IMR-90 (cell line): ENCODE measurements around the gene GCC1. TPM values are rescaled to one million over a fixed set of nuclear protein-coding genes. Genes with fewer than 3 reads are reported as not detected.

ENCODE experiments used
- ATAC-seq: fragments of 200-7000 bp; cut with Tn5 transposase; 2 replicates; pipeline ENCODE4 v1.9.1; 2020; ENCODE audit warnings: low read depth, mild to moderate bottlenecking, moderate library complexity
- BruUV-seq: library from RNA; stranded (reverse); fragments of 400-500 nt; replicated peaks from 2 replicates; lab custom pipeline; 2021; lab: Mats Ljungman, UMichigan
- CTCF ChIA-PET: fragments of 300-600 bp; formaldehyde crosslinking; extraction: SDS; loops from one replicate; lab custom pipeline; 2021; ENCODE audit warnings: antibody characterized with exemption; lab: Yijun Ruan, JAX
- POLR2A ChIA-PET: fragments of 300-600 bp; sonication (Branson Sonifier 250); formaldehyde crosslinking; loops from one replicate; lab custom pipeline; 2022; ENCODE audit warnings: antibody characterized with exemption; ENCODE audit not compliant: unreplicated experiment; lab: Charles Lee
- DNase-seq: peaks from one replicate; pipeline ENCODE4 v3.0.0; 2013
- H2AFZ ChIP-seq: replicated peaks from 2 replicates; pipeline ENCODE3; 2013; ENCODE audit warnings: low read length, mild to moderate bottlenecking; ENCODE audit not compliant: poor library complexity
- H2AK5ac ChIP-seq: 2 replicates; pipeline ENCODE4 v1.6.1; 2013; ENCODE audit warnings: low read depth, low read length, inconsistent platforms
- H2AK9ac ChIP-seq: replicated peaks from 2 replicates; pipeline ENCODE3; 2013; ENCODE audit warnings: mild to moderate bottlenecking, low read depth, low read length, moderate library complexity; ENCODE audit not compliant: poor library complexity
- H2BK120ac ChIP-seq: 2 replicates; pipeline ENCODE4 v1.6.1; 2013; ENCODE audit warnings: low read depth, low read length, inconsistent platforms
- H2BK15ac ChIP-seq: 3 replicates; pipeline ENCODE4 v1.6.1; 2013; ENCODE audit warnings: low read depth, low read length, inconsistent platforms
- H2BK20ac ChIP-seq: 2 replicates; pipeline ENCODE4 v1.6.1; 2013; ENCODE audit warnings: low read depth, mild to moderate bottlenecking, inconsistent platforms, low read length, moderate library complexity
- H2BK5ac ChIP-seq: 2 replicates; pipeline ENCODE4 v1.6.1; 2013; ENCODE audit warnings: mild to moderate bottlenecking, low read depth, low read length, inconsistent platforms; ENCODE audit not compliant: poor library complexity, severe bottlenecking
- H3K14ac ChIP-seq: replicated peaks from 2 replicates; pipeline ENCODE4 v1.6.1; 2013; ENCODE audit warnings: low read depth, low read length, inconsistent platforms
- H3K18ac ChIP-seq: 2 replicates; pipeline ENCODE4 v1.6.1; 2013; ENCODE audit warnings: low read depth, low read length, control low read depth
- H3K23ac ChIP-seq: 2 replicates; pipeline ENCODE4 v1.6.1; 2013; ENCODE audit warnings: low read depth, low read length, inconsistent platforms
- H3K27ac ChIP-seq: 2 replicates; pipeline ENCODE4 v1.5.1; 2013; ENCODE audit warnings: mild to moderate bottlenecking, control low read depth, low read length; ENCODE audit not compliant: insufficient read depth
- H3K27me3 ChIP-seq: 2 replicates; pipeline ENCODE4 v1.6.1; 2013; ENCODE audit warnings: low read length; ENCODE audit not compliant: control insufficient read depth, insufficient read depth
- H3K36me3 ChIP-seq: 2 replicates; pipeline ENCODE4 v1.6.1; 2013; ENCODE audit warnings: low read length, mixed read lengths; ENCODE audit not compliant: control insufficient read depth, insufficient read depth
- H3K4ac ChIP-seq: 2 replicates; pipeline ENCODE4 v1.6.1; 2013; ENCODE audit warnings: low read depth, low read length, inconsistent platforms
- H3K4me1 ChIP-seq: 2 replicates; pipeline ENCODE4 v1.6.1; 2013; ENCODE audit warnings: low read length, mixed read lengths; ENCODE audit not compliant: control insufficient read depth, insufficient read depth
- H3K4me2 ChIP-seq: 2 replicates; pipeline ENCODE4 v1.6.1; 2013; ENCODE audit warnings: low read depth, mild to moderate bottlenecking, control low read depth, low read length, moderate library complexity
- H3K4me3 ChIP-seq: 2 replicates; pipeline ENCODE4 v1.5.1; 2013; ENCODE audit warnings: low read depth, mild to moderate bottlenecking, control low read depth, low read length, moderate library complexity; ENCODE audit not compliant: insufficient read depth
- H3K56ac ChIP-seq: 2 replicates; pipeline ENCODE4 v1.6.1; 2013; ENCODE audit warnings: low read length, inconsistent platforms; ENCODE audit not compliant: insufficient read depth; ENCODE audit errors: extremely low read depth
- H3K79me1 ChIP-seq, 2 experiments: 2 replicates each; pipeline ENCODE4 v1.6.1; 2013; ENCODE audit warnings: low read length in 2 of 2, inconsistent platforms in 1 of 2, low read depth in 1 of 2
- H3K9ac ChIP-seq: 2 replicates; pipeline ENCODE4 v1.6.1; 2013; ENCODE audit warnings: low read depth, low read length, control low read depth
- H3K9me1 ChIP-seq: 2 replicates; pipeline ENCODE4 v1.6.1; 2013; ENCODE audit warnings: low read length, inconsistent platforms; ENCODE audit not compliant: insufficient read depth
- H3K9me3 ChIP-seq: 2 replicates; pipeline ENCODE4 v1.6.1; 2013; ENCODE audit warnings: low read length; ENCODE audit not compliant: control insufficient read depth, insufficient read depth
- H4K20me1 ChIP-seq: 2 replicates; pipeline ENCODE4 v1.6.1; 2013; ENCODE audit warnings: low read length, inconsistent platforms; ENCODE audit not compliant: insufficient read depth
- H4K5ac ChIP-seq: 2 replicates; pipeline ENCODE4 v1.6.1; 2013; ENCODE audit warnings: mild to moderate bottlenecking, low read depth, low read length, control low read depth
- H4K8ac ChIP-seq, 2 experiments: 2 replicates each; pipeline ENCODE4 v1.6.1; 2013; ENCODE audit warnings: low read depth in 2 of 2, low read length in 2 of 2, control low read depth in 1 of 2, inconsistent platforms in 1 of 2
- H4K91ac ChIP-seq: 2 replicates; pipeline ENCODE4 v1.6.1; 2013; ENCODE audit warnings: low read depth, low read length, inconsistent platforms; ENCODE audit not compliant: insufficient read depth
- BHLHE40 ChIP-seq: fragments of 150-350 bp; IDR thresholded peaks from 2 replicates; pipeline ENCODE4 v1.6.1; 2016; ENCODE audit warnings: mild to moderate bottlenecking, low read depth, low read length
- CEBPB ChIP-seq: IDR thresholded peaks from 2 replicates; pipeline ENCODE4 v1.6.1; 2012; ENCODE audit warnings: low read depth, low read length, improper control_type of control experiment
- CHD1 ChIP-seq: IDR thresholded peaks from 2 replicates; pipeline ENCODE4 v1.6.1; 2012; ENCODE audit warnings: low read depth, low read length, improper control_type of control experiment
- ELK1 ChIP-seq: fragments of 150-350 bp; IDR thresholded peaks from 2 replicates; pipeline ENCODE4 v1.6.1; 2016; ENCODE audit warnings: low read depth, mild to moderate bottlenecking, low read length, moderate library complexity, borderline replicate concordance
- MAFK ChIP-seq: IDR thresholded peaks from 2 replicates; pipeline ENCODE4 v1.6.1; 2012; ENCODE audit warnings: low read depth, low read length, improper control_type of control experiment
- MAZ ChIP-seq: IDR thresholded peaks from 2 replicates; pipeline ENCODE4 v1.6.1; 2012; ENCODE audit warnings: low read depth, mild to moderate bottlenecking, low read length, improper control_type of control experiment, moderate library complexity, borderline replicate concordance
- MXI1 ChIP-seq: IDR thresholded peaks from 2 replicates; pipeline ENCODE4 v1.6.1; 2012; ENCODE audit warnings: low read depth, mild to moderate bottlenecking, low read length, moderate library complexity, borderline replicate concordance
- NFE2L2 ChIP-seq: fragments of 150-350 bp; IDR thresholded peaks from 2 replicates; pipeline ENCODE4 v1.6.1; 2016; ENCODE audit warnings: low read depth, mild to moderate bottlenecking, low read length
- POLR2A ChIP-seq: IDR thresholded peaks from 2 replicates; pipeline ENCODE4 v1.6.1; 2012; ENCODE audit warnings: mild to moderate bottlenecking, low read depth, low read length
- WGBS, 2 experiments: methylation state at CpG; one replicate each; pipeline versions ENCODE4 v1.1.5 to v1.1.7; 2013; ENCODE audit warnings: missing lambda C conversion rate in 2 of 2; ENCODE audit not compliant: insufficient read length in 1 of 2; ENCODE audit errors: extremely low coverage in 2 of 2; 5-methylcytosine and 5-hydroxymethylcytosine counted together
- dilution Hi-C: fragments of 300-500 bp; cut with HindIII; formaldehyde crosslinking; loops from one replicate; pipeline ENCODE4 v1.14.3; 2018; ENCODE audit warnings: low sequenced_read_pairs; ENCODE audit not compliant: unreplicated experiment
- in situ Hi-C: fragments of 300-500 bp; cut with MboI; formaldehyde crosslinking; loops from 3 replicates; pipeline ENCODE4 v1.14.3; 2019; ENCODE audit warnings: low sequenced_read_pairs, inconsistent platforms, mixed read lengths
- intact Hi-C: fragments of 100-400 bp; cut with micrococcal nuclease; formaldehyde crosslinking; loops from 2 replicates; pipeline ENCODE4 v1.10.0; 2022
- polyA plus RNA-seq, 3 experiments: library from polyadenylated mRNA; depleted of rRNA; stranded (reverse); fragments of >200 nt; gene quantifications; 2 replicates each; pipeline ENCODE4 v1.2.3, GENCODE V29; 2012; ENCODE audit warnings: low replicate concordance in 1 of 3
- total RNA-seq: library from RNA; depleted of rRNA; stranded (reverse); fragments of >200 nt; gene quantifications from 2 replicates; pipeline ENCODE4 v1.2.3, GENCODE V29; 2012
- TF ChIP-seq, protein P1 (sequence below): fragments of 150-350 bp; IDR thresholded peaks from 2 replicates; pipeline ENCODE4 v1.6.1; 2017; ENCODE audit warnings: mild to moderate bottlenecking, antibody characterized with exemption, low read length, low read depth

Gene GCC1
- total and polyA plus RNA-seq, 2 of the 4 experiments (the other 2 are of a cell fraction): 6.1 to 22.9 TPM

GRCh38 chr7:127551941-127552340 is 33.5 kb downstream of the GCC1 start:
- no peak overlapping the region for H3K56ac ChIP-seq
- dilution Hi-C loops (no loop called here), in situ Hi-C loops (no loop called here)

More at GRCh38 chr7:127551941-127552340, 33.5 kb downstream of the GCC1 start:
- H2AK9ac ChIP-seq: no peak overlapping the region
- ATAC-seq (no peak), DNase-seq (no peak)
- no peak overlapping the region for H3K9ac ChIP-seq
- H2AK5ac ChIP-seq: no peak overlapping the region
- WGBS, 2 experiments: 60% methylated on average over 1 of the region's 4 CpGs; no CpG with 5 or more reads in 1 of the 2 experiments
- no peaks in the 10 kb centered on the region for H3K36me3 ChIP-seq
- no peaks in the 10 kb centered on the region for H4K20me1 ChIP-seq
- no peaks in the 10 kb centered on the region for H3K79me1 ChIP-seq
- H3K14ac ChIP-seq: no peak overlapping the region
- no peak overlapping the region for H3K23ac ChIP-seq
- no peak overlapping the region for H4K8ac ChIP-seq
- ChIA-PET POLR2A (no interaction called here), CTCF (interaction anchor here (0.6 kb wide), 1 partner anchor 348 kb away, joined by 3 read pairs; no protein-coding TSS in a partner anchor)
- H3K27ac ChIP-seq: no peak overlapping the region
- H3K9me1 ChIP-seq: no peaks in the 10 kb centered on the region
- no peak overlapping the region for H2BK5ac ChIP-seq
- no peak overlapping the region for H3K18ac ChIP-seq
- H3K4me2 ChIP-seq: no peak overlapping the region
- H2BK120ac ChIP-seq: no peak overlapping the region
- H4K5ac ChIP-seq: no peak overlapping the region
- no peak overlapping the region for H2BK20ac ChIP-seq
- intact Hi-C loops: no loop called here
- no peak overlapping the region for H4K91ac ChIP-seq
- H3K4me3 ChIP-seq: no peak overlapping the region
- no peak overlapping the region for H3K4ac ChIP-seq
- no peaks in the 10 kb centered on the region for H3K4me1 ChIP-seq
- H2AFZ ChIP-seq: no peak overlapping the region
- TF ChIP-seq BHLHE40 (no peak), POLR2A (no peak), MAZ (no peak), MXI1 (no peak), CHD1 (no peak), MAFK (no peak), ELK1 (no peak), NFE2L2 (no peak), CEBPB (no peak)
- TF ChIP-seq, protein P1, sequence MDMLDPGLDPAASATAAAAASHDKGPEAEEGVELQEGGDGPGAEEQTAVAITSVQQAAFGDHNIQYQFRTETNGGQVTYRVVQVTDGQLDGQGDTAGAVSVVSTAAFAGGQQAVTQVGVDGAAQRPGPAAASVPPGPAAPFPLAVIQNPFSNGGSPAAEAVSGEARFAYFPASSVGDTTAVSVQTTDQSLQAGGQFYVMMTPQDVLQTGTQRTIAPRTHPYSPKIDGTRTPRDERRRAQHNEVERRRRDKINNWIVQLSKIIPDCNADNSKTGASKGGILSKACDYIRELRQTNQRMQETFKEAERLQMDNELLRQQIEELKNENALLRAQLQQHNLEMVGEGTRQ: no peak
- H2BK15ac ChIP-seq: no peak overlapping the region
- no TSS peak for BruUV-seq
- no peaks in the 10 kb centered on the region for H3K9me3 ChIP-seq
- no peaks in the 10 kb centered on the region for H3K27me3 ChIP-seq
